Kidney glomerular epithelial cell (primary cell): Measurements from ENCODE around the gene IL2RA.
"Not testable (repeated sequence)": the region's sequence is repeated elsewhere in the genome, so short reads cannot be mapped to it uniquely, and the experiment has no call there.

ENCODE experiments used
- DNase-seq: peaks from one replicate; lab custom pipeline; 2025; lab: John Stamatoyannopoulos, UW

IL2RA gene

DNA sequence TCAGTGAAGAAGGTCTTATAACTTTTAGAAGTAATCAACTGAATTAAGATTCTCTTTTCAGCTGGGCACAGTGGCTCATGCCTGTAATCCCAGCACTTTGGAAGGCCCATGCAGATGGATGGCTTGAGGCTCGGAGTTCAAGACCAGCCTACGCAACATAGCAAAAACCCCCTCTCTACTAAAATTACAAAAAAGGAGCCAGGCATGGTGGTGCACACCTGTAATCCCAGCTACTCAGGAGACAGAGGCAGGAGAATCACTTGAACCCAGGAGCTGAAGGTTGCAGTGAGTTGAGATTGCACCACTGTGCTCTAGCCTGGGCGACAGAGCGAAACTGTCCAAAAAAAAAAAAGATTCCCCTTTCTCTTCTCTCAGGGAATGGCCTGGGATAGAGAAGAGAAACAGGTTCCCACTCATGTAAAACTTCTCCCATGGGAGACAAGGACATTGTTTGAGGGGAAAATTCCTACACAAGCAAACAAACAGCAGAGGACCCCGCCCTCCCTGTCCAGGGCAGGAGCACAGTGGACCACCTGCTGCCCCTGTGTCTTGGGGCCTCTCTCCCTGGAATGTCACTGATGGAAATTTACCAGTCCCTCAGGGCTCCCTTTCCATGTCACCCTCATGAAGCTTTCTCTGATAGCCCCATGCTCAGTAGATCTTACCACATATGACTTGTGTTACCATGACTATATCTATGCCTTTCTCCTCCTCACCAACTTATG, 5.6 kb downstream of the IL2RA start:
- no peak for DNase-seq

- DNase-seq = no peak
Measured at GRCh38 chr10:6055929-6056328, 6.2 kb downstream of the IL2RA start.

DNA sequence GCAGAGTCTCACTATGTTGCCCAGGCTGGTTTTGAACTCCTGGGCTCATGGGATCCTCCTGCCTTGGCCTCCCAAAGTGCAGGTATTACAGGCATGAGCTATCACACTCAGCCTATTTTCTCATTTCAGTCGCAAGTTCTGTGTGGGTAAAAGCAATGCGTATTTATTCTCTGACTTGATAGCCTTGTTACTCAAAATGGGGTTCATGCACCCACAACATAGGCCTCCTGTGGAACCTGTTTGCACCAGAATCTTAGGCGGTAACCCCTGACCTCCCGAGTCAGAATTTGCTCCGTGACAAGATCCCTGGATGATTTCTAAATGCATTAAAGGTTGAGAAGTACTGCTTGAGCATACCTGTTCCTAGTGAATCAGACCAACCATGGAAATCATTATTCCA, 7.3 kb downstream of the IL2RA start:
- DNase-seq = no peak

- peak; percentile 52 for DNase-seq
Measured at GRCh38 chr10:6053816-6054631, 8.1 kb downstream of the IL2RA start.

DNA sequence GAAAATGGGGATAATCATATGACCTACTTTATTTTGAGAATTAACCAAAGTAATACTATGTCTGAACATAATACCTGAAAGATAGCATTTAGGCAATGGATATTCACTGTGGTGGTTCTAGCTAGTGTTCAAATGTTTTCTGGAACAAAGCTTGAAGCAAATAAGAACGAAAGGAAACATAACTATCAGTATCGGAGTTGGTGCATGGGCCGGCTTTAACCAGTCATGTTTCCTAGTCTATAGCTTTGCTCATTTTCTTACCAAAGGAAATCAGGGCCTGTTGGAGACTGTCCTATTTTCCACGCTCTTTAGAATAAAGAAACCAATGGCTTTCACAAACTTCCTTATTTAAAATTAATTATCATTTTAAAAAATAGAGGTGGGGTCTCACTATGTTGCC, 8.9 kb downstream of the IL2RA start:
- DNase-seq = no peak

DNA sequence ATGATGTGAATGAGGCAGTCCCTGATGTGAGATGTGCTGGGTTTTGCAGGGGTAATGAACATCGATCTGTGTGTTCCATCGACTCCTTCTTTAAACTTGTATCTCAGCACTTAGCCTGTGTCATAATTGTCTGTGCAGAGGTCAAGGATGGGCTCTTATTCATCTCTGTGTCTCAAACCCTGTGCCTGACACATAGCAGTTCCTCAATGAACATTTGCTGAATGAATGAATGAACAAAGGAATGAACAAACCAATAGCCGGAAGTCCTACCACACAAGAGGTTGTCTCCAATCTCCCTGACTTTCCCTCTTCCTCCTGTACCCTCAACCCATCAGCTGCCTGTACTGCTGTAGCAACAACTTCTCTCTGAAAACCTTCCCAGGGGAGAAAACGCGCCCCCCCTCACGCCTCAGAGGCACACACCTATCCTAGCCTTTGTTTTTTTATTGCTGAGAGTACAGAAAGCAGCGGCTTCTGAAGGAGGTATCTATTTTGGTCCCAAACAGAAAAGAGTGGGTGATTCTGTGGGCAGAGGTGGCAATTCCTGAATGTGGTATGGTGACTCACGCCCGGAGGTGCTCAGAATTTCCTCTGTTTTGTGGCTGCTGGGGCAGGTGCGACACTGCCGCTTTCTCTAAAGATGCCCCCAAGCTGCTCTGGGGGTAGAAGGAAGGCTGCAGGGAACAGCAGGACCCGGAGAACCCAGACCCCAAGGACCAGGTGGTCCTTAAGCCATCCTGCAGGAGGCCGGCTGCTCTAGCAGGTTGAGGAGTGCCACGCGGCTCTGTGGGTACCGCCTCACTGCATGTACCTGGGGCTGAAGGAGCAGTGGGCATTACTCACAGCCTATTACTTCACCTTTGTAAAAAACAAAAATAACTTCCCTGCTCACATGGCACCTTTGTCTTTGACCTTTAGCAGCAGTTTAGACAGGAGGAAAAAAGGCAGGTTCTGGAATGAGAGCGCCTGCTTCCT, 9.6 kb downstream of the IL2RA start:
- no peak for DNase-seq

DNA sequence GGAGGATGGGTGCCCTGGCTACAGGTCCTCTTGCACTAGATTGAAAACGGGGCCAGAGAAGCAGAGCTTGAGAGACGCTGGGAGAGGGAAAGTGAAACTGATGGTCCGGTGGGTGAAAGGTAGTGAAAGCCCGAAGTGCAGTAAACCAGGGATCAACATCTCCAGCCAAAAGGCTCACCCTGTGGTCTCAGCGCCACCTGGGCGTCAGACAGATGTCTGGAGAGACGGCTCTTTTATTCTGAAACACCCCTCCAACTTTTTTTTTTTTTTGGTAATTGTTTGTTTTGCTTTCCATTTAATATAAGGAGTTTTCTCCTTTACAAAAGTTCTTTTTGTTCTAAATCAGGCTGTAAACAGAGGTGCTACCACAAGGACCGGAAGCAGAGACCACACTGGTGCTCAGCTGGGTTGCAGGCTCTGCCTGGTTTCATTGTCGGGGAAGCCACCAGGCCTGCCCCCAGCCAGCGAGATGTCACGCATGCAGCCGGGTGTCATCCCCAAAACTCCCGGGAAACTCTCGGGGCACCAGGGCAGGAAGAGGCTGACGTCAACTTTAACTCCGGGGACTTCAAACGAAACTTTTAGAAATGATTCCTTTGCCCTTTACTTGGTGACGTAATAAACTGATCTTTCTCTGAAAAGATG, 11.2 kb downstream of the IL2RA start:
- DNase-seq = peak; percentile 9

DNA sequence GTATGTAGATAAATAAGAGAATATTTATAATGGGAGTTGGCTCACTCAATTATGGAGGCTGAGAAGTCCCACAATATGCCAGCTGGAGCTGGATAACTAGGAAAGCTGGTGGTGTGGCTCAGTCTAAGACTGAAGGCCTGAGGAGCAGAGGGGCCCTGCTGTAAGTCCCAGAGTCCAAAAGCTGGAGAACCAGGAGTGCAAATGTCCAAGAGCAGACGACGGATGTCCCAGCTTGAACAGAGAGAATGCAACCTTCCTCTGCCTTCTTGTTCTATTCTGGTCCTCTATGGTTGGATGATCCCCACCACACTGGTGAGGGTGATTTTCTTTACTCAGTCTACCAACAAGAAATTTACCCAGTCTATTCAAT, 13.2 kb downstream of the IL2RA start:
- no peak for DNase-seq

DNA sequence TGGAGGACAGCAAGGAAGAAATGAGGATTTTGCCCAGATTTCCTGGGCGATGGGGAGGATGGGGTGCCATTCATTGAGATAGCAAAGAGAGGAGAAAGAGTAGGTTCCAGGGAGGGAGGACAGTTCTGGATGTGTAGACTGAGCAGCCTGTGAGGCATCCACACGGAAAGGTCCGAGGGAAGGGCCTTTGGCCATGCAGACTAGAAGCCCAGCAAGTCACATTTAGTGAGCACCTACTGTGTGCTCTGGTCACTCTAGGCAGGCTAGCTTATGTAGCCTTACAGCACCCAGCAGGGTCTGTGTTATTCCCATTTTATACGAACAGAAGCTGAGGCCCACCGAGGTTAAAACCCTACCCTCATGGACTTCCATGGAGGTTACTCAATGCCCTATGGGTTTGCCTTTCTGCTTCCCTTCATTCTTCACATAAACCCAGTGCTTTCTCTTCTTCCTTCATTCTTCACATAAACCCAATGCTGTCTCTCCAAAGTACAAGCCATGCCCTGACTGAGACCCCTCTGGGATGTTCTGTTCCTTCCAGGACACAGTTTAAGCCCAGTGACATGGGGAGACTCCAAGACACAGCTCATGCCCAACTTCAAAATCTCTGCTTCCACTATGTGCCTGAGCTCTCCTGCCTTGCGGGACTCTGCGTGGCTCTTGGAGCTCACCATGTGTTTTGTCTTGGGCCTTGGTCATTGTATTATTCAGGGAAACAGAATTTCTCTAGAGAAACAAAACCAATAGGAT, 13.7 kb downstream of the IL2RA start:
- DNase-seq = no peak

GRCh38 chr10:6047847-6048246, 14.3 kb downstream of the IL2RA start:
- no peak for DNase-seq

- no peak for DNase-seq
Measured at GRCh38 chr10:6046773-6047611, 15.2 kb downstream of the IL2RA start.

- no peak for DNase-seq
Measured at GRCh38 chr10:6045878-6046772, 16.0 kb downstream of the IL2RA start.

GRCh38 chr10:6045314-6045848, 16.8 kb downstream of the IL2RA start:
- no peak for DNase-seq

DNA sequence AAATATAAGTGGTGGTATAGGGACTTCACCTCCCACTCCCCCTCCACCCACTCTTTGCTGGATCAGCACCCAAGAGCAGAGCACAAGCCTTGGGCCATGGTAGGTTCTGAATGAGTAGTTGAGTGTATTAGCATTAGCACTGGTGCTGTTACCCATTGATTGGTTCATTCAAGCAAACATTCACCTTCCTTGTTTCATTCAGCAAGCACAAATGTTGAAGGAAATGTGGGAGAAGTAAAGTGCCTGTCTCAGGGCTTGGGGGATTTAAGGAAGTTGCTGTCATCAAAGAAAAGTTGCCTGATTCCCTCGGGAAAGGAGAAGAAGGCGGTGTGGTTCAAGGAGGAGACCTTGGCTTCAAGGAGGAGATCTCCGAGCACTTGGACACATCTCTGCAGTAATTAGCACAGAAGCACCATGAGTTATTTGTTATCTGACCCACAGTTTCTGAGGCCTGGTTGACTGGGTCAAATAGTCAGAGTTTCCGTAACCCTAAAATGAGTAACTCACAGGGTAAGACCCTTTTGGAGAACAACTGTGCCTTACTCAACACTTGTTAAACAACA, 17.3 kb downstream of the IL2RA start:
- no peak for DNase-seq

GRCh38 chr10:6044060-6044459, 18.1 kb downstream of the IL2RA start:
- DNase-seq = no peak

DNA sequence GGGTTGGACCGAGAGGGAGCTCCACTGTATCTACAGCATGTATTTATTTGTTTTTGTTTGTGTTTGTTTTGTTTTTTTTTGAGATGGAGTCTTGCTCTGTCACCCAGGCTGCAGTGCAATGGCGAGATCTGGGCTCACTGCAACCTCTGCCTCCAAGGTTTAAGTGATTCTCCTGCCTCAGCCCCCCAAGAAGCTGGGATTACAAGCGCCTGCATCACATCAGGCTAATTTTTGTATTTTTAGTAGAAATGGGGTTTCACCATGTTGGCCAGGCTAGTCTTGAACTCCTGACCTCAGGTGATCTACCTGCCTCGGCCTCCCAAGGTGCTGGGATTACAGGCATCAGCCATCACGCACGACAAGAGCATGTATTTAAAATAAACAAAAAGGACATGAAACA, 18.8 kb downstream of the IL2RA start:
- DNase-seq = not testable (repeated sequence)

- DNase-seq = no peak
Measured at GRCh38 chr10:6040205-6040604, 22.0 kb downstream of the IL2RA start.

GRCh38 chr10:6039711-6040110, 22.5 kb downstream of the IL2RA start:
- DNase-seq = no peak
